Airway epithelial cell (primary cell): ENCODE data around the gene PRAMEF6. TPM values are rescaled to one million over a fixed set of nuclear protein-coding genes. Genes with fewer than 3 reads are reported as not detected.

Experiments
- total RNA-seq: library from RNA; depleted of rRNA; stranded (reverse); fragments of >200 nt; gene quantifications from 2 replicates; pipeline ENCODE4 v1.2.3, GENCODE V29; 2015

The PRAMEF6 gene
- total RNA-seq = not detected in 2 replicates

DNA sequence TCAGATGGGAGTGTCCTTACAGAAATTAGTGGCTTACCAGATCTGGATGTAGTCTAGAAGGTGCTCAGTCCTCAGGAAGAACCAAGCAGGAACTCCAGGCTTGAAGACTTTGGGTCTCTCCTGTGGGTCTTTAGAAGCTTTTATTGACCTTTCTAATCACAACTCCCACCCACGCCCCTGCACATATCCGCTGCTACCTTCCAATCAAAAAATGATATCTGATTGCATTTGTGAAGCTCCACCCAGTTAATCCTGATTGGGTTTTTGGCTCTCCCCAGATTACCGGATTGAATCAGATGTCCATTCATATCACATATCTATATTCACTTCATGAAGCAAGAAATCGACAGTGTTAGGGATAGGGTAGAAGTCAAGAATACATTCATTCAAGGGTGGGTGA is at the start of gene PRAMEF6:
Gene PRAMEF6 (minus strand): TSS at position 101 of the 400 bp plus-strand sequence. CDS start 5,062 bp downstream, outside the sequence.

GRCh38 chr1:12916310-12916709 is 31.1 kb downstream of the PRAMEF6 start, which contains the start of gene PRAMEF7:
Gene PRAMEF7 (plus strand): TSS chr1:12916610. CDS start chr1:12917693, 1,083 bp downstream.

DNA sequence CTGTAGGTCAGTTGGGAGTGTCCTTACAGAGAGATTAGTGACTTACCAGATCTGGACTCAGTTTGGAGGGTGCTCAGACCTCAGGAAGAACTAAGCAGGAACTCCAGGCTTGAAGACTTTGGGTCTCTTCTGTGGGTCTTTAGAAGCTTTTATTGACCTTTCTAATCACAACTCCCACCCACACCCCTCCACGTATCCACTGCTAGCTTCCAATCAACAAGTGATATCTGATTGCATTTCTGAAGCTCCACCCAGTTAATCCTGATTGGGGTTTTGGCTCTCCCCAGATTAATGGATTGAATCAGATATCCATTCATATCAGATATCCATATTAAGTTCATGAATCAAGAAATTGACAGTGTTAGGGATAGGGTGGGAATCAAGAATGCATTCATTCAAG is 49.2 kb downstream of the PRAMEF6 start, which contains the start of gene PRAMEF10:
Gene PRAMEF10 (minus strand): TSS at position 101 of the 400 bp plus-strand sequence. CDS start 2,423 bp downstream, outside the sequence.

Other genes starting within 250 kb of the PRAMEF6 start
- gene AADACL3, start 231.5 kb downstream of the PRAMEF6 start, total RNA-seq = not detected in 2 replicates
- not detected in 2 replicates for gene CFAP107, start 201.4 kb downstream of the PRAMEF6 start, total RNA-seq
- gene PRAMEF12, start 173.8 kb downstream of the PRAMEF6 start, total RNA-seq = not detected in 2 replicates
- gene PRAMEF1, start 156.2 kb downstream of the PRAMEF6 start, total RNA-seq = not detected in 2 replicates
- gene PRAMEF11, start 116.2 kb downstream of the PRAMEF6 start, total RNA-seq = not detected in 2 replicates
- gene HNRNPCL1, start 98.9 kb downstream of the PRAMEF6 start, total RNA-seq = not detected in 2 replicates
- gene PRAMEF2, start 90.5 kb downstream of the PRAMEF6 start, total RNA-seq = not detected in 2 replicates
- gene PRAMEF4, start 61.4 kb downstream of the PRAMEF6 start, total RNA-seq = not detected in 2 replicates
- not detected in 2 replicates for gene PRAMEF10, start 49.3 kb downstream of the PRAMEF6 start, total RNA-seq
- gene PRAMEF7, start 31.0 kb downstream of the PRAMEF6 start, total RNA-seq = not detected in 2 replicates
- gene PRAMEF27, start 109.0 kb upstream of the PRAMEF6 start, total RNA-seq = not detected in 2 replicates
- gene HNRNPCL3, start 113.2 kb upstream of the PRAMEF6 start, total RNA-seq = not detected in 2 replicates
- not detected in 2 replicates for gene PRAMEF25, start 123.2 kb upstream of the PRAMEF6 start, total RNA-seq
- gene HNRNPCL2, start 169.3 kb upstream of the PRAMEF6 start, total RNA-seq = not detected in 2 replicates
- gene PRAMEF26, start 208.4 kb upstream of the PRAMEF6 start, total RNA-seq = not detected in 2 replicates
- not detected in 2 replicates for gene HNRNPCL4, start 218.1 kb upstream of the PRAMEF6 start, total RNA-seq
- not detected in 2 replicates for gene PRAMEF9, start 224.3 kb upstream of the PRAMEF6 start, total RNA-seq